Stimulated activated CD4-positive, alpha-beta T cell treated with anti-CD3 and anti-CD28 coated beads, Interleukin-1b, Interleukin-23, amount 100 ng/mL, for 24 hours (primary cell): ENCODE measurements around the gene CORO2A.

Experiments used
- DNase-seq, 4 experiments: peaks; one replicate each; pipeline ENCODE4 v3.0.0-alpha.2; 2020; ENCODE audit warnings: low read depth in 4 of 4, low spot score in 1 of 4

CORO2A gene

GRCh38 chr9:98219794-98220370 lies 27.4 kb upstream of the CORO2A start:
- DNase-seq, result no peak

GRCh38 chr9:98219364-98219716 lies 26.9 kb upstream of the CORO2A start:
- no peak for DNase-seq

GRCh38 chr9:98218562-98219363 lies 26.3 kb upstream of the CORO2A start:
- no peak for DNase-seq

- no peak for DNase-seq
Measured at GRCh38 chr9:98217255-98217654, 24.8 kb upstream of the CORO2A start.

- no peak for DNase-seq
Measured at GRCh38 chr9:98216391-98216790, 24.0 kb upstream of the CORO2A start.

- no peak for DNase-seq
Measured at GRCh38 chr9:98215821-98216220, 23.4 kb upstream of the CORO2A start.

GRCh38 chr9:98215271-98215670 lies 22.8 kb upstream of the CORO2A start:
- DNase-seq, result no peak

- no peak for DNase-seq
Measured at GRCh38 chr9:98214811-98215210, 22.4 kb upstream of the CORO2A start.

- DNase-seq, result no peak
Measured at GRCh38 chr9:98211260-98211659, 18.8 kb upstream of the CORO2A start.

- no peak for DNase-seq
Measured at GRCh38 chr9:98210435-98210834, 18.0 kb upstream of the CORO2A start.

- no peak for DNase-seq
Measured at GRCh38 chr9:98209530-98209929, 17.1 kb upstream of the CORO2A start.

- no peak for DNase-seq
Measured at GRCh38 chr9:98208635-98209034, 16.2 kb upstream of the CORO2A start.

- DNase-seq, result no peak
Measured at GRCh38 chr9:98207606-98208005, 15.2 kb upstream of the CORO2A start.

- no peak for DNase-seq
Measured at GRCh38 chr9:98206754-98207153, 14.3 kb upstream of the CORO2A start.

GRCh38 chr9:98204692-98205091 lies 12.3 kb upstream of the CORO2A start:
- DNase-seq, result no peak

- DNase-seq, result no peak
Measured at GRCh38 chr9:98203153-98203552, 10.7 kb upstream of the CORO2A start.

GRCh38 chr9:98202252-98202651 lies 9.8 kb upstream of the CORO2A start:
- no peak for DNase-seq

- DNase-seq, result no peak
Measured at GRCh38 chr9:98201749-98202148, 9.3 kb upstream of the CORO2A start.

GRCh38 chr9:98201102-98201501 lies 8.7 kb upstream of the CORO2A start:
- DNase-seq, result no peak

GRCh38 chr9:98199388-98200033 lies 7.1 kb upstream of the CORO2A start:
- no peak for DNase-seq

- DNase-seq, result no peak
Measured at GRCh38 chr9:98195671-98196070, 3.2 kb upstream of the CORO2A start.

- DNase-seq, result no peak
Measured at GRCh38 chr9:98193336-98193944, 1.0 kb upstream of the CORO2A start.
